ENCODE results near the gene XRCC4. TPM values are rescaled to one million over a fixed set of nuclear protein-coding genes. Genes with fewer than 3 reads are reported as not detected.
"Not testable (repeated sequence)": the region's sequence is repeated elsewhere in the genome, so short reads cannot be mapped to it uniquely, and the experiment has no call there.

Gene XRCC4
- total RNA-seq, 1 donor from 2014 or later, result 8.2 TPM

DNA sequence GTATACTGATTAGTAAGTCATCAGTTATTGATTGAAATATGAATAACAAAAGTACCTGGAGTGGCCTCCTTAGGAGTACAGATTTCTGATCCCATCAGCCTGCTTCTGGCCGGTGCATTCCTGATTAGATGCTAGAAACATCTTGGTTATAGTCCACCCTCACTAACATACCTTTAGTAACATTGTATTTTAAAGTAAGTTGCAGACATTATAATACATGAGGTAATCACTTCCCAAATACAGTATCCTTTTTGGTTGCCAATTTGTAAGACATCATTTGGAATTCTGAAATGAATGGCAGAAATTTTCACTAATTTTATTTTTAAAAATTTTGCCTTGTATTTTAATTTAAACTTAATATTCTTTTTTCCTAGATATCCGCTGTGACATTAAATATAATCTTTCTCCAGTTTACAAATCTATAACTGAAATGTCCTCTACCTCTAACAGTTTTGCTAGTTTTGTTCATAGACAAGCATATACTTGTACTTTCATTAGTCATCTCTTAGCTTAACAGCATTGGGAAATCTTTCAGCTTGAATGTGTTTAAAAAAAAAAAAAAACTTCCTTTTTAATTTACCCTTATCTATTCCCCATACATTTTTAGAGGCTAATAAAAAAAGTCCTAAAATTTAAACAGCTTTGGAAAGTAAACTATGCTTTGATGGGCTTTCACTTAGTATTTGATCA is 178.9 kb downstream of the XRCC4 start:
- no peaks in the 10 kb centered on the region for H3K27me3 Mint-ChIP-seq (ENCODE audit: low read depth)
- H3K4me1 Mint-ChIP-seq, result no peaks in the 10 kb centered on the region
- no peaks in the 10 kb centered on the region for H3K9me3 Mint-ChIP-seq
- TF ChIP-seq, protein P1, sequence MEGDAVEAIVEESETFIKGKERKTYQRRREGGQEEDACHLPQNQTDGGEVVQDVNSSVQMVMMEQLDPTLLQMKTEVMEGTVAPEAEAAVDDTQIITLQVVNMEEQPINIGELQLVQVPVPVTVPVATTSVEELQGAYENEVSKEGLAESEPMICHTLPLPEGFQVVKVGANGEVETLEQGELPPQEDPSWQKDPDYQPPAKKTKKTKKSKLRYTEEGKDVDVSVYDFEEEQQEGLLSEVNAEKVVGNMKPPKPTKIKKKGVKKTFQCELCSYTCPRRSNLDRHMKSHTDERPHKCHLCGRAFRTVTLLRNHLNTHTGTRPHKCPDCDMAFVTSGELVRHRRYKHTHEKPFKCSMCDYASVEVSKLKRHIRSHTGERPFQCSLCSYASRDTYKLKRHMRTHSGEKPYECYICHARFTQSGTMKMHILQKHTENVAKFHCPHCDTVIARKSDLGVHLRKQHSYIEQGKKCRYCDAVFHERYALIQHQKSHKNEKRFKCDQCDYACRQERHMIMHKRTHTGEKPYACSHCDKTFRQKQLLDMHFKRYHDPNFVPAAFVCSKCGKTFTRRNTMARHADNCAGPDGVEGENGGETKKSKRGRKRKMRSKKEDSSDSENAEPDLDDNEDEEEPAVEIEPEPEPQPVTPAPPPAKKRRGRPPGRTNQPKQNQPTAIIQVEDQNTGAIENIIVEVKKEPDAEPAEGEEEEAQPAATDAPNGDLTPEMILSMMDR (conservative IDR thresholded peaks at IDR 0.05), result no peak
- peaks cover 1% of the 10 kb centered on the region for H3K36me3 Mint-ChIP-seq (ENCODE audit: low read depth)
- DNase-seq (ENCODE audit: low read depth, low spot score), result no peak
- H3K4me3 Mint-ChIP-seq, result no peak overlapping the region
- H3K27ac Mint-ChIP-seq (ENCODE audit: unreplicated experiment), result no peak overlapping the region

DNA sequence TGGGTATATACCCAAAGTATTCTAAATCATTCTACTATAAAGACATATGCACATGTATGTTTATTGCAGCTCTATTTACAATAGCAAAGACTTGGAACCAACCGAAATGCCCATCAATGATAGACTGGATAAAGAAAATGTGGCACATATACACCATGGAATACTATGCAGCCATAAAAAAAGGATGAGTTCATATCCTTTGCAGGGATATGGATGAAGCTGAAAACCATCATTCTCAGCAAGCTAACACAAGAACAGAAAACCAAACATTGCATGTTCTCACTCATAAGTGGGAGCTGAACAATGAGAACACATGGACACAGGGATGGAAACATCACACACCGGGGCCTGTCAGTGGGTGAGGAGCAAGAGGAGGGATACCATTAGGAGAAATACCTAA is 180.3 kb downstream of the XRCC4 start:
- not testable (repeated sequence) for DNase-seq (ENCODE audit: low read depth, low spot score); H3K4me1 Mint-ChIP-seq; H3K36me3 Mint-ChIP-seq (ENCODE audit: low read depth); H3K4me3 Mint-ChIP-seq; H3K9me3 Mint-ChIP-seq; H3K27me3 Mint-ChIP-seq (ENCODE audit: low read depth); H3K27ac Mint-ChIP-seq (ENCODE audit: unreplicated experiment)

DNA sequence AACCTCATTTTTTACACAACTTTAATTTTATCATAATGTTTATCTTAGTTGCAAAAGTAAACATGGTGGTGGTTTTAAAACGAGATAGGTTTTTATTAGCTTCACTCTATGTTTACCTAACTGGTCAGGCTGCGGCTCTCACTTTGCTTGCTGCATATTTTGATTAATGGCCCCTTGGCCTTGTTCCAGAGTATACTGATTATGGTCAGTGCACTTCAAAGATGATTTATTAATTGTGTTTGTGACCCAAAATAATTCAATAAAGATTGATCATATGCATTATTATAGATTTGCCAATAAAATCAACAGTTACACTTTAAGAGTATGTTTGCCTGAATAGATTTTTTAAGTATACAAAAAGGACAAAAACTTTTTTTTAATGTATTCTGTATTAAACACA is 188.0 kb downstream of the XRCC4 start:
- H3K4me3 Mint-ChIP-seq, result no peak overlapping the region
- H3K27me3 Mint-ChIP-seq (ENCODE audit: low read depth), result no peaks in the 10 kb centered on the region
- H3K27ac Mint-ChIP-seq (ENCODE audit: unreplicated experiment), result no peak overlapping the region
- DNase-seq (ENCODE audit: low read depth, low spot score), result no peak
- TF ChIP-seq, protein P1 (conservative IDR thresholded peaks at IDR 0.05), result no peak
- no peaks in the 10 kb centered on the region for H3K4me1 Mint-ChIP-seq
- H3K9me3 Mint-ChIP-seq, result peaks cover 7% of the 10 kb centered on the region
- H3K36me3 Mint-ChIP-seq (ENCODE audit: low read depth), result peaks cover 3% of the 10 kb centered on the region

DNA sequence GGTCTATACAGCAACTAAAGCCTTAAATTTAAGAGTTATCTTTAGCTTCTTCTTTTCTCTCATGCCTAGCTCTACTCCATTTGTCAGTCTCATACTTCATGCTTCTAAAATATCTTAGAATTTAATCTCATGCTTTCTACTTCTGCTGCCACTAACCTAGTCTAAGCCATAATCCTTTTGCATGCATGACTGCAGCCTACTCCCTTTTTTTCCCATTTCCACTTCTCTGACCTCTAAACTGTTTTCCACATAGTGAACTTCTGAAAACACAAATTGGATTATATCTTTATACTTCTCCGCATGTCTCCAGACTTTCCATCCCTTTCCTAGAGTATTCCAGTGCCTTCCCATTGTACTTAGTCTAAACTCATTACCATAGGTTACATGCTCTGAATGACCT is 193.0 kb downstream of the XRCC4 start:
- Mint-ChIP-seq H3K27ac (ENCODE audit: unreplicated experiment) (no peak overlapping the region), H3K36me3 (ENCODE audit: low read depth) (peaks cover 7% of the 10 kb centered on the region), H3K4me3 (no peak overlapping the region), H3K4me1 (no peaks in the 10 kb centered on the region), H3K27me3 (ENCODE audit: low read depth) (no peaks in the 10 kb centered on the region), H3K9me3 (peaks cover 10% of the 10 kb centered on the region)
- DNase-seq (ENCODE audit: low read depth, low spot score), result no peak
- TF ChIP-seq, protein P1 (conservative IDR thresholded peaks at IDR 0.05), result no peak

DNA sequence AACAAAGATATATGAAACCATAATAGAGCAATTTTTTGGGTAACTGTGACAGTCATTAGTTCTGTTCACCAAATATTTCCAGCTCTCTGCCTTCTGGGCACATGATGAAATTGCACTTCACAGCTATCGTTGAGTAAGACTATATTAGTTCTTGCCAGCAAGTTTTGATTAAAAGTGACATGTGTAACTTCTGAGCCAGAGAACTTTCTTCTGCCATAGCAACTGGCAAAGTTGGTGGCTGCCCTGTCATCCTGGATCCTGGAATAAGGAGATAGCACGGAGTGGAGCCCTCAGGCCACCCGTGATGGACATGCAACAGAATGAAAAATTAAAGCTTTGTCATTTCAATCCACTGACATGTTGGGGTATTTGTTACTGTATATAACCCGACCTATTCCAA is 199.8 kb downstream of the XRCC4 start:
- H3K36me3 Mint-ChIP-seq (ENCODE audit: low read depth), result peaks cover 7% of the 10 kb centered on the region
- peaks cover 10% of the 10 kb centered on the region for H3K9me3 Mint-ChIP-seq
- H3K4me1 Mint-ChIP-seq, result peaks cover 20% of the 10 kb centered on the region
- no peak overlapping the region for H3K4me3 Mint-ChIP-seq
- DNase-seq (ENCODE audit: low read depth, low spot score), result no peak
- no peaks in the 10 kb centered on the region for H3K27me3 Mint-ChIP-seq (ENCODE audit: low read depth)
- H3K27ac Mint-ChIP-seq (ENCODE audit: unreplicated experiment), result no peak overlapping the region
- TF ChIP-seq, protein P1 (conservative IDR thresholded peaks at IDR 0.05), result no peak

DNA sequence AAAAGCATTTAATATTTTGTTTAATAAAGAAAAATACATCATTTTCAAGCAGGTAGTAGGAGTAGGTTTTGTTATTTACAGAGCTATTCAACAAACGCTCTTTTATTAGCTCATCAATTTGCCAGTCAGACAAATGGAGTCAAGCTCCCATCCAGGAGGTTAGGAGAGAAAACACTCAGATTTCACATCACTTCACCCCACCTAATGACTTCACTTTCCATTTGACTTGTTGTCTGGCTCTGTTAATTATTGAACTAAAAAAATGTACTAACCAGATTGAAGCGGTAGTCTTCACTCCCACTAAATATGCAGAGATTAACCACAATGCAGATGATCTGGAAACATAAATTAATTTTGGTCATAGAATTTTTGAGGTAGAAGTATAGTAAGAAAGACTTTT is 200.6 kb downstream of the XRCC4 start:
- Mint-ChIP-seq H3K4me1 (peaks cover 20% of the 10 kb centered on the region), H3K36me3 (ENCODE audit: low read depth) (peaks cover 7% of the 10 kb centered on the region), H3K9me3 (peaks cover 8% of the 10 kb centered on the region), H3K27ac (ENCODE audit: unreplicated experiment) (no peak overlapping the region), H3K4me3 (no peak overlapping the region), H3K27me3 (ENCODE audit: low read depth) (no peaks in the 10 kb centered on the region)
- TF ChIP-seq, protein P1 (conservative IDR thresholded peaks at IDR 0.05), result no peak
- DNase-seq (ENCODE audit: low read depth, low spot score), result no peak

Data from neural crest cell (in vitro differentiated cells).